HG02798 (cell line): ENCODE results near the gene SLX4IP.

ENCODE experiments used
- ATAC-seq: cut with Tn5 transposase; IDR thresholded peaks from one replicate; pipeline ENCODE4 v1.9.1; 2021; ENCODE audit warnings: mild to moderate bottlenecking; ENCODE audit not compliant: unreplicated experiment, poor library complexity

The SLX4IP gene

DNA sequence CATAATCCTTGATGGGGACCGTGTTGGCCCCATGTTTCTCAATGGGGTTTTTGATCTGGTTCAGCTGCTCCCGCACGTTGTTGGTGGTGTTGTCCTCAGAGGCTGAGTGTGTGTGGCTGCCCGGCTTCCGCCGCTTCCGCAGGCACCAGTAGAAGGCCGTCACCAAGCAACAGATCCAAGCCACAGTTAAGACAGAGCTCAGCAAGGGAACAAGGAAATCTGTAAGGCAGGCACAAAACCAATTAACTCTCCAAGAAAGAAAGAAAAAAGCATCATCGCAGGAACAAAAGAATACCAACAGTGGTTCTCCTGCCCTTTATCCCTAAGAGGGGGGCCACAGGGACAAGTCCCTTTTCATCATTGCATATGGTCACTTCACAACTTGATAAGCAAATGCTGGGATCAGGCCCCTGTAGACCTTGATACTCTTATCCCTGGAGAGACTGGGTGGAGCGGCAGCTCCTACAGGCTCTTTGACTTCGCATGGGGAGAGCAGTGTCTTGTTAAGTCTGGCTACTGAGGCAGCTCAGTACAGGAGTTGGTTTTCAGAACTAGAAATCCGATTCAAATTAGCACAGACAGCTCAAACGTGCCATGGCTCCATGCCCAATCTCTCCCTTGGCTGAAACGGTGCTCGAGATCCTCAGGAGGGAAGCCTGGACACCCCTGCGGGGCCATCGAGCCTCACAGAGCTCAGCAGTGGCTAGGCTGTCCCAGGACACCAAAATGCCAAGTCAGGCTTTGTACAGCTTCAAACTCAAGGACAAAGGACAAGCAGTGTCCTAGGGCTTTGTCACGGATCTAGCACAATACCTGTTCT is 204.8 kb downstream of the SLX4IP start:
- no peak for ATAC-seq

GRCh38 chr20:10640897-10641296 is 205.8 kb downstream of the SLX4IP start:
- ATAC-seq, result no peak

- ATAC-seq, result no peak
Observed at GRCh38 chr20:10641467-10641866, 206.4 kb downstream of the SLX4IP start.

DNA sequence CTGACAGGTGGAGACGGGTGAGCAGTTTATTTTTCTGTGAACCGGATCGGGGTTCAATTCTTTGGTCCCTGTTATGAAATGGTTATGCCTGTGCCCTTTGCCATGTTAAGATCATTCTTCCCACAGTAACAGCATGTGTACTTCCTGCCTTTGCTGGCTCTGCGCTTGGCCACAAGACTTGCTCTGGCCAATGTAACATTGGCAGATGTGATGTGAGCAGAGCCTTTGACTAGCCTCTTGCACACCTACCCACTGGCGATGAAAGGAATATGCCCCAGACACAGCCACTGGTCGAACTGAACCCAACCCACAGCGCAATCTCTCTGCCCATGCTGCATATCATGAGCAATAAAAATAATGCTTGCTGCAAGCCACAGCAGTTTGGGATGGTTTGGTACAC is 206.8 kb downstream of the SLX4IP start:
- ATAC-seq, result no peak

- no peak for ATAC-seq
Observed at GRCh38 chr20:10642856-10643559, 207.9 kb downstream of the SLX4IP start.

DNA sequence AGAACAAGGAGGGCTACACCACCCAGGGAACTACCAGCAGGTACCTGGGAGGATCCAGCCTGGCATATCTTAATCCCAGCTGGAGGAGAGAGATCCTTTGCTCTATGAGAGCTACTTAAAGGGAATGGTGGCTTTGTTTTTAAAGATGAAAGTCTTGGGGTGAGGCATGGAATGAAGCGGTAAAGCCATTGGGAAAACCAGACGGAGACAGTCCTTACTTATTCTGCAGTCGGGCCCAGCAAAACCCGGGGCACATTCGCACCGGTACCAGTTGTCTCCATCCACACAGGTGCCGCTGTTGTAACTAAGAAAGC is 208.4 kb downstream of the SLX4IP start:
- no peak for ATAC-seq

- ATAC-seq, result peak; percentile 64
Observed at GRCh38 chr20:10644458-10645204, 209.5 kb downstream of the SLX4IP start.

DNA sequence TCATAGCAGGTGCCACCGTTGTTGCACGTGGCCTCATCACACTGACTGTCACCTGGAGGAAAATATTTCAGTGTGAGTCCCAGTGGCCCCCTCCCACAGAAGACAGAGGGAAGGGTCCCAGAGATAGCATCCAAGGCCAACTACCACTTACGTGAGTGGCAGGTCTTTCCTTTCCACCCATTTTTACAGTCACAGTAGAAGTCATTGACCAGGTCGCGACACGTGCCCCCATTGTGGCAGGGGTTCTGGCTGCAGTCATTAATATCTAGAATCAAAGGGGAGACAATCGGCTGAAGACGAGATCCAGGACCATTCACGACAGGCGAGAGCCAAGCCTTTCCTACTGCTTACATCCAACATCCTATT is 210.1 kb downstream of the SLX4IP start:
- no peak for ATAC-seq

DNA sequence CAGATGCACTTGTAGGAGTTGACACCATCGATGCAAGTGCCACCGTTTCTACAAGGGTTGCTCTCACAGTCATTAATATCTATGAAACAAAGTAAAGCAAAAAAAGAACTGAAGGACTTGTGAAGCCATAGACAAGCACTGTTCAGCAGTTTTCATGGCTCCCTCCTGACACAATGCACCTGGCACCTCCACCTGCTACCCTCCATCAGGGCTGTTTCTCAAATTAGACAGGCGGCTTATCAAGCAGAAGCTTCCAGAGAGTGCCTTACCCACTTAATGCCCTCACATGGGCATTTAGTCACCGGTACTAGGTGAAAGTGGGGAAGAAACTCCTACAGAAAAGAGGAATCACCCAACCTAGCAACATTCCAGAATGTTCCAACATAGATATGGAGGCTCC is 210.9 kb downstream of the SLX4IP start:
- no peak for ATAC-seq

- no peak for ATAC-seq
Observed at GRCh38 chr20:10646886-10647420, 211.8 kb downstream of the SLX4IP start.

DNA sequence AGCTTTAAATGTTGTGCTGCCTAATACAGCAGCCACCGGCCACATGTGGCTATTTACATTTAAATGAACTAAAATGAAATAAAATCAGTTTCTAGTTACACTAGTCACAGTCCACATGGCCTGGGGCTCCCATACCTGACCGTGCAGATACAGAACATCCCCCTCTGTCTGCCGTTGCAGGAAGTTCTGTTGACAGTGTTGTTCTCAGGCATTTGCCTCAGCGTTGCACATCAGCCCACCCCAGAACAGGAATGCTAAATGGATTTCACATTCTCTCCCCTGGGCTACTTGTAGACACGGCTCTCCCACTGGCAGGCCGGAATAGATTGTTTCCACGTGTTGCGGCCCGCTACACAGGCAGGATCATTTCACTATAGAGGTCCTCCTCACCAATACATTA is 212.4 kb downstream of the SLX4IP start:
- no peak for ATAC-seq

DNA sequence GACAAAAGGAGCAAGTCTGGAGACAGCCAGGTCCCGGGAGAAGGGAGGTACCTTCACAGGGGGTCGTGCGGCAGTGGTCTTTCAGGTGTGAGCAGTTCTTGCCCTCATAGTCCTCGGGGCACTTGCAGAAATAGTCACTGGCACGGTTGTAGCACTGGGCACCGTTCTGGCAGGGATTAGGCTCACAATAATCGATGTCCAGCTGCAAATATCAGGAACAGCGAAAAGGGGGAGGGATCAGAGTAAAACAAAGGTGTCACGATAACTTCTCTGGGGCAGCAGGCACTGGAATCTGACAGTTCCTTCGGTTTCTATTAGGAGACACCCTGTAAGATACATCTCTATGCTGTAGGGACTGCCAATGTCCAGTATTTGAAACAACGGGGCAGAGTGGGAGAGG is 212.8 kb downstream of the SLX4IP start:
- ATAC-seq, result no peak

DNA sequence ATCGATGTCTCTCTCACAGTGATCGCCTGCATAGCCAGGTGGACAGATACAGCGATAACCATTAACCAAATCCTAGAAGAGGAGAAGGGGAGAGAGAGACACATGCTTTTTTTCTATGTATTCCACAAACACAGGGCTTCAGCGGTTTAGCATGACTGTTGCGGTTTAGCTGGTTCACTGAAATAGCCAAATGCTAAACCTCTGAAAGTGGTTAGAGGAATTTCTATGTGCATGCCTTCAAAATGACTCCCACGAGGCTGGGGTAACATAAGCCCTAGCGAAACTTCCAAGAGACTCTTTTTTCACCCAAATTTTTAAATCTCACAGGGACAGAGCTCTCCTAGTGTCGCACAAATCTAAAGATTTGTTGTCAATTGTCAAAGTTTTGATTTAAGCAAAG is 213.5 kb downstream of the SLX4IP start:
- ATAC-seq, result no peak

DNA sequence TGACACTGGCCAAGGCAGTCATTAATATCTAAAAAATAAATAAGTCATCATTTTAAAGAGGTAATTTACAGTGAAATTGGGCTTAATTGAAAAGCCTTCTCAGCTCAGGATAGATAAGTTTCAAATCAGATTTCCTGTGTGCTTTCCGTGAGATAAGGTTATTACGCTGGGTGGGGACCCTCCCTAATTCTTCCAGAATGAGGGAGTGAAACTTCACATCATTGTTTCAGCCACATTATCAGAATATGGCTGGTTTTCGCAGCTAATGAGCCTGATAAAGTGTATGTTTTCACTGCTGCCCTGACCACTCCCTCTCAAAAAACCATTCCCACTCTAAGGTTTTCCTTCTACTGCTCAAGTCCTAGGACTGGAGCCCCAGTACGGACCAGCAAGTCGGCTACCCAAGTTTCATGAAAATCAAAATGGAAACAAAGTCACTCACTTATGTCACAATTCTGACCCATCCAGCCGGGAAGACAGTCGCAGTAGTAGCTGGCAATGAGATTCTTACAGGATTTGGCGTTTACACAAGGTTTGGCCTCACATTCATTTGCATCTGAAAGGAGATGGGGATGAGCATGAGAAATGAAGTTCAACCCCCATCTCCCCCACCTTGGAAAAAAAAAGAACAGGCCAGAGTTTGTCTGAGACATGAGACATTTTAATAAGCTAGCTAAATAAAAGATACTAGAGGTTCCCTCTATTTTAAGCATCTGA is 214.1 kb downstream of the SLX4IP start:
- no peak for ATAC-seq

DNA sequence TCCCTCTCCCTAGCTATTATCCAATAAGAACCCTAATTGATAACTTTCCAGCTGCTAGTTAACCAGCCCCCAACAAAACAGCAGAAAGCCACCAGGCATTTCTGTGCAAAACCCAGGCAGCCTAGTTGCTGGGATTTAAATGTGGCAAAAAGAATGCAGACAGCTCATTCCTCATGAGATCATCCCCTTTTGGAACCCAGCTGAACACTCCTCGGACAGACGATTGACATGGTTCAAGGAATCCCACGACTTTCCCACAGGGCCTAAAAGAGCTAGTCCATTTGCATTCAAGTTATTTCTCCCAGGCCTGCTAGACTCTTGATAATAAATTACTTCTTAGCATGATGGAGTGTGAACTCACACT is 214.7 kb downstream of the SLX4IP start:
- ATAC-seq, result no peak

GRCh38 chr20:10651227-10651990 is 216.3 kb downstream of the SLX4IP start:
- no peak for ATAC-seq

GRCh38 chr20:10652185-10652584 is 217.1 kb downstream of the SLX4IP start:
- ATAC-seq, result no peak

DNA sequence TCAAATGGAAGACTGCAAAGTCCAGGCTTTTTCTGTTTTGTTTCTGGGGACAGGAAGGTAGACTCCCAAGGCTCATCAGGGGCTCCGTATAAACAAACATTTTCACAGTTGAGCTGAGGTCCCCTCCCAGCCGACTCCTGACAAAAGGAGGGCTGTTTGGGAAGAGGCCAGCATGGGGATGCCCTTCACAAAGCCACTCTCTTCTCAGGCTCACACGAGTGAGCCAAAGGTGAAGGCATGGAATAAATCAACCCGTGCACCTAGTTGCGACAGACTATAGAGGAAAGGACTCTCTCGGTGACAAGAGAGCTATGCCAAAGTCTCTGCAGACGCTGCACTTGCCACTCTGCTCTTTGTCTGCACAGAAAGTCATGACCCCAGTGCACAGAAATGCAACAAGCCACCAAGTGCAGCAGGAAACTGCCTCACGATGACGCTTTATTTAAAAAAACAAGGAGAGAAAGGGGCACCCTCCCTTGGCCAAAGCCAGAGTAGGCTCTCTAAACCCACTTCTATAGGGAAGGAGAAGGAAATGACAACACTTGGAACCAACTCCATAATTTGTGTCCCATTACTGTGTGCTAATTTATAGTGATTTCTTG is 217.7 kb downstream of the SLX4IP start:
- no peak for ATAC-seq

DNA sequence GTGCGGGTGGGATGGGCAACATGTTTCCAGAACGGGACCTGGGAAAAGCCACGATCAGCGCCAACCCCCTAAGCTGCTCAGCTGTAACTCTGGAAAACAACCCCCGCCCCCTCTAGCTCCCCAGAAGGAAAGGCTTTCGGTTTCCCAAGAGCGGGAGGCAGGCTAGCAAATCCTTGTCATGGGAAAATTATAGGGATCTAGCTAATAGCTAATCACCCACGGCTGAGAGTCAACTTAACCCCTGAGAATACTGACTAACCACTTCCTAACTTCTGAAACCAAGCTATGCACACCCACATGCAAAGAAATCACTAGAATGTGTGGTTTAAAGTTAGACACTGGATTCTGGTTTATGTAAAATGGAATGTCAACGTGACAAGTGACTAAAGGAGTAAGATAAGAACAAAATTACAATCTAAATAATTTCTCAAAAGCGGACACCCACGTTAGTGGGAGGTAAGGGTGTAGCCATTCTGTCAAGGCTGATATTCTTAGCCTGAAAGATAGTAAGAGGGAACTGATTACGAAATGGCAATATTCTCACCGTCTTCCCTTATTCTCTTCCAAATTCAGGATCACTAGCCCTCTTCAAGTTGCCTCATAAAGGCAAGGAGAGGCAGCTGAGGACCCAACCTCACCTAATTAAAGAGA is 218.6 kb downstream of the SLX4IP start:
- peak; percentile 49 for ATAC-seq
